Tibial artery (tissue), 4 donors: ENCODE data around the gene KCMF1.

ENCODE experiments used
- DNase-seq, 2 donors: peaks; one replicate each; pipeline ENCODE4 v3.0.0-alpha.2; 2019
- H3K27ac ChIP-seq, 2 donors: fragments of 200-600 bp; sonication (generic) in 1 of 2; 1 replicate in 1 of 2; 2 replicates in 1 of 2; pipeline ENCODE4 v1.5.1; 2018 to 2019; ENCODE audit warnings: mild to moderate bottlenecking in 1 of 2
- H3K27me3 ChIP-seq, 2 donors: fragments of 200-600 bp; sonication (generic) in 1 of 2; one replicate each; pipeline versions ENCODE4 v1.5.1 to v1.6.0; 2016 to 2019
- H3K36me3 ChIP-seq, 3 donors: fragments of 200-600 bp; sonication (generic) in 2 of 3; one replicate each; pipeline ENCODE4 v1.5.1; 2016 to 2019; ENCODE audit warnings: mild to moderate bottlenecking in 2 of 3
- H3K4me1 ChIP-seq, 4 donors: fragments of 200-600 bp; sonication (generic) in 2 of 4; 1 replicate in 3 of 4; 2 replicates in 1 of 4; pipeline ENCODE4 v1.5.1; 2016 to 2019
- H3K4me3 ChIP-seq, 2 donors: fragments of 200-600 bp; sonication (generic) in 1 of 2; 1 replicate in 1 of 2; 2 replicates in 1 of 2; pipeline ENCODE4 v1.5.1; 2018 to 2019; ENCODE audit warnings: mild to moderate bottlenecking in 2 of 2
- H3K9me3 ChIP-seq, 3 donors: fragments of 200-600 bp; sonication (generic) in 1 of 3; one replicate each; pipeline ENCODE4 v1.5.1; 2016 to 2019
- CTCF ChIP-seq, 2 experiments: fragments of 200-600 bp in 1 of 2; fragments of 450-650 bp in 1 of 2; IDR thresholded peaks; one replicate each; pipeline ENCODE4 v1.5.1; 2017 to 2019; ENCODE audit warnings: antibody characterized with exemption in 2 of 2, mild to moderate bottlenecking in 1 of 2, moderate library complexity in 1 of 2
- intact Hi-C: fragments of 100-400 bp; cut with DNase I; formaldehyde crosslinking; loops from one replicate; pipeline ENCODE4 v1.15.0; 2023; ENCODE audit warnings: low total_unique reads

Gene KCMF1

GRCh38 chr2:85018049-85018447, 47.1 kb downstream of the KCMF1 start:
- DNase-seq, result no peak
- intact Hi-C loops, result no loop called here
- no peak for TF ChIP-seq CTCF (IDR thresholded peaks at IDR 0.05)
- peaks cover 0 to 46% (median 15%) of the 10 kb centered on the region in 4 donors for H3K4me1 ChIP-seq
- H3K36me3 ChIP-seq, result no peaks in the 10 kb centered on the region
- H3K4me3 ChIP-seq, result no peak overlapping the region
- H3K9me3 ChIP-seq, result no peaks in the 10 kb centered on the region
- H3K27me3 ChIP-seq, result no peaks in the 10 kb centered on the region
- no peak overlapping the region for H3K27ac ChIP-seq

- DNase-seq, result no peak
- H3K27ac ChIP-seq, result no peak overlapping the region
- intact Hi-C loops, result no loop called here
- no peak for TF ChIP-seq CTCF (IDR thresholded peaks at IDR 0.05)
- H3K9me3 ChIP-seq, result no peaks in the 10 kb centered on the region
- no peaks in the 10 kb centered on the region for H3K27me3 ChIP-seq
- H3K4me3 ChIP-seq, result no peak overlapping the region
- peaks cover 0 to 38% (median 15%) of the 10 kb centered on the region in 4 donors for H3K4me1 ChIP-seq
- no peaks in the 10 kb centered on the region for H3K36me3 ChIP-seq
Measured at GRCh38 chr2:85019121-85019520, 48.2 kb downstream of the KCMF1 start.

- no peaks in the 10 kb centered on the region for H3K36me3 ChIP-seq
- H3K27ac ChIP-seq, result no peak overlapping the region
- peaks cover 0 to 12% (median 5%) of the 10 kb centered on the region in 4 donors for H3K4me1 ChIP-seq
- no peaks in the 10 kb centered on the region for H3K27me3 ChIP-seq
- DNase-seq, result no peak
- no peak for TF ChIP-seq CTCF (IDR thresholded peaks at IDR 0.05)
- intact Hi-C loops, result no loop called here
- no peak overlapping the region for H3K4me3 ChIP-seq
- no peaks in the 10 kb centered on the region for H3K9me3 ChIP-seq
Measured at GRCh38 chr2:85022232-85022631, 51.3 kb downstream of the KCMF1 start.

- no peak for DNase-seq
- Histone ChIP-seq H3K9me3 (no peaks in the 10 kb centered on the region), H3K36me3 (peaks cover 11 to 18% (median 18%) of the 10 kb centered on the region in 3 donors), H3K4me3 (no peak overlapping the region), H3K27me3 (no peaks in the 10 kb centered on the region), H3K4me1 (no peaks in the 10 kb centered on the region), H3K27ac (no peak overlapping the region)
- intact Hi-C loops, result no loop called here
- TF ChIP-seq CTCF (IDR thresholded peaks at IDR 0.05), result no peak
Measured at GRCh38 chr2:85024372-85025047, 53.5 kb downstream of the KCMF1 start.

- H3K9me3 ChIP-seq, result no peaks in the 10 kb centered on the region
- peaks cover 31 to 64% (median 62%) of the 10 kb centered on the region in 3 donors for H3K36me3 ChIP-seq
- H3K4me3 ChIP-seq, result no peak overlapping the region
- TF ChIP-seq CTCF (IDR thresholded peaks at IDR 0.05), result no peak
- peaks cover 0 to 5% (median 0%) of the 10 kb centered on the region in 4 donors for H3K4me1 ChIP-seq
- H3K27me3 ChIP-seq, result no peaks in the 10 kb centered on the region
- DNase-seq, result no peak
- no peak overlapping the region for H3K27ac ChIP-seq
- intact Hi-C loops, result no loop called here
Measured at GRCh38 chr2:85032621-85033020, 61.7 kb downstream of the KCMF1 start.
